Right hindlimb (tissue), 1 donor: ENCODE data around the gene GRIN1.
"Not testable (repeated sequence)": the region's sequence is repeated elsewhere in the genome, so short reads cannot be mapped to it uniquely, and the experiment has no call there.

ENCODE experiments used
- DNase-seq: peaks from one replicate; pipeline ENCODE4 v3.0.0-alpha.2; 2018

GRIN1 gene

GRCh38 chr9:137111788-137112563 is 27.0 kb upstream of the GRIN1 start:
- no peak for DNase-seq

GRCh38 chr9:137112564-137113384 is 26.2 kb upstream of the GRIN1 start:
- no peak for DNase-seq

- no peak for DNase-seq
Measured at GRCh38 chr9:137113385-137114159, 25.4 kb upstream of the GRIN1 start.

GRCh38 chr9:137114220-137114612 is 24.7 kb upstream of the GRIN1 start:
- DNase-seq, result no peak

GRCh38 chr9:137114613-137115393 is 24.2 kb upstream of the GRIN1 start, which contains the start of gene DPP7:
DPP7 (minus strand) TSS chr9:137114733; CDS start chr9:137114713, 20 bp downstream.
- DNase-seq, result peak; percentile 56

GRCh38 chr9:137115394-137116026 is 23.4 kb upstream of the GRIN1 start:
- no peak for DNase-seq

- no peak for DNase-seq
Measured at GRCh38 chr9:137116027-137116507, 22.9 kb upstream of the GRIN1 start.

GRCh38 chr9:137116728-137117127 is 22.2 kb upstream of the GRIN1 start:
- DNase-seq, result no peak

GRCh38 chr9:137117269-137117731 is 21.7 kb upstream of the GRIN1 start:
- DNase-seq, result no peak

- not testable (repeated sequence) for DNase-seq
Measured at GRCh38 chr9:137118092-137118603, 20.8 kb upstream of the GRIN1 start.

- not testable (repeated sequence) for DNase-seq
Measured at GRCh38 chr9:137121927-137122795, 16.8 kb upstream of the GRIN1 start.

GRCh38 chr9:137122796-137123467 is 16.0 kb upstream of the GRIN1 start:
- not testable (repeated sequence) for DNase-seq

- DNase-seq, result no peak
Measured at GRCh38 chr9:137123468-137123837, 15.5 kb upstream of the GRIN1 start.

GRCh38 chr9:137123952-137124462 is 14.9 kb upstream of the GRIN1 start:
- DNase-seq, result not testable (repeated sequence)

GRCh38 chr9:137126786-137127185 is 12.2 kb upstream of the GRIN1 start:
- DNase-seq, result no peak

GRCh38 chr9:137127301-137128157 is 11.4 kb upstream of the GRIN1 start:
- no peak for DNase-seq

- DNase-seq, result no peak
Measured at GRCh38 chr9:137128158-137128861, 10.6 kb upstream of the GRIN1 start.
